Globus pallidus (tissue), 1 donor: ENCODE data around the gene ANP32A.
A peak's percentile ranks its signal among the peaks of the same experiment; 100 is the strongest.
"Not testable (repeated sequence)": the region's sequence is repeated elsewhere in the genome, so short reads cannot be mapped to it uniquely, and the experiment has no call there.

Experiments used
- DNase-seq: peaks from one replicate; pipeline ENCODE4 v3.0.0-alpha.2; 2015; ENCODE audit warnings: low spot score

Gene ANP32A

DNA sequence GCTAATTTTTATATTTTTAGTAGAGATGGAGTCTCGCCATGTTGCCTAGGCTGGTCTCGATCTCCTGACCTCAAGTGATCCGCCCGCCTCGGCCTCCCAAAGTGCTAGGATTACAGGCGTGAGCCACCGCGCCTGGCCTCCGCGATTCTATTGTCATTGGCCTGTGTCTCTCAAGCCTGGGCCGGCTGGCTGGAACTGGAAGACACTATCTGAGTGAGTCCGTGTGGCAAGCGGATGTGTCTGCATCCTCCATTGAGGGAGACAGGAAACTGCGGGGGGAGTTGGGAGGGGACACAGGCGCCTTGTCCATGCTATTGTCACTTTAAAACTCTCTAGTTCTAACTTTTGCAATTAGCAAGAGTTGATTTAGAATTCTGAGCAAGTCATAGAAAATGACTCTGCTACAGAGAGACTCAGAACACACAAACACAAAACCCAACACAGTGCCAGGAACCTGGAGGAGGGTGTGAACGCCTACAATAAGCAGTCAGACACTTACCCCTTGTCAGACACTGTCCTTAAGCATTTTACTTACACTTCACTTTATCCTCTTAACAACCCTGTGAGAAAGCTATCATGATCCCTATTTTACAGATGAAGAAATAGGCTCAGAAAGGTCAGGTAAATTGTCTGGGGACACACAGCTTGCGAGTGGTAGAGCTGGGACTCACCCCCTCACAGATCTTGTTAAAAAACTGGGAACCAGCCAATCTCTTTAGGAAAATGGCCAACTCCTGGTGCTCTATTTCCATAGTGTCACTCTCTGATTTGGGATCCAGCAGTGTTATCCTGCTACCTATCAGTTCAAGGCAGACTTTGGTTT, 38.7 kb downstream of the ANP32A start:
- no peak for DNase-seq

- DNase-seq: no peak
Measured at GRCh38 chr15:68781217-68781616, 39.5 kb downstream of the ANP32A start.

DNA sequence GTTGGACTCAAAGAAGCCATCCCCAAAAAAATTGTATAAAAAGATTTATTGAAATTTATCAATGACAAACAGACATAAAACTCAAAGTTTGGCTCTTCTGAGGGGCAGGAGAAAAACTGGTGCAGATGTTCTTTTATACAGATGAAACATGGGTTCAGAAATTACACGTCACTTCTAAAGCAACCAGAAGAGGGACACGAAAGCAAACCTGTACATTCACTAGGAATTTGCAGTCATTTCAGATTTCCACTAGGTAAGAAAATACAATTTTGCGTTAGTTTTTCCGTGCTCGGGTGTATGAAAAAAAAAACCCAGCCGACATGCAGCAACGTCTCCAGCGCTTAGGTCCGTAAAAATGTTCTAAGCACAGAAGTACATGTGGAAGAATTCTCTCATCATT, 41.8 kb downstream of the ANP32A start:
- DNase-seq: no peak

DNA sequence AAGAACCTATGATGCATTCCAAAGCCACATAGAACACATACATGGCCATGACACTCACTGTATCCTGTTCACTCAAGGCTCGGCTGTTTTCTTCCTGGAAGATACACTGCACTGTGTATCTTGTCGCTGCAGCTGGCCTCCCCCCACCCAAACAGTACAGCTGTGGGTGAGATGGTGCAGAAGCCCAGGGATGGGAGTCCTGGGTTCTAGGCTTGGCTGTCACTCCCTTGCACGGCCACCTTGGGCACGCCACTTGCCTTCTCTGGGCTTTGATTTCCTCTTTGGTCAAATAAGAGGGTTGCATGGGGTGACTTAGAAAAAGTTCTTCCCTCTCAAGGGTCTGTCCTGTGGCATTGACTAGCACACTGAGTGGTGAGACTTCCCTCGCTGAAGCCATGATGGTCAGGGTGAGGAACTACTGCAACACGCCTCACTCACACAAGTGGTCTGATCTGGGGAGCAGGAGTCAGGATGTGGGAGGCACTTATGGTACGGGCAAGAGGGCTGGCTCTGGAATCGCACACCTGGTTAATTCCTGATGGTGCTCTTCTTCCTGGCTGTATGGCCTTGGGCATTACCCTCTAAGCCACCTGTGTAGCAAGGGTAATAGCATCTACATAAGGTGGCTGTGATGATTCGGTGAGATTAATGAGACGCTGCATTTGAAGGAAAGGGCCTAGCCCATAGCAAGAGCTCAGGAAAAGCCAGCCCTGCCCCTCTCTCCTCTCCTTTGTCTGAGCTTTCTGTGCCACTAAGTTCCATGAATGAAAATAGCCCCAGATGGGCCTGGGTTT, 44.0 kb downstream of the ANP32A start:
- DNase-seq: no peak

DNA sequence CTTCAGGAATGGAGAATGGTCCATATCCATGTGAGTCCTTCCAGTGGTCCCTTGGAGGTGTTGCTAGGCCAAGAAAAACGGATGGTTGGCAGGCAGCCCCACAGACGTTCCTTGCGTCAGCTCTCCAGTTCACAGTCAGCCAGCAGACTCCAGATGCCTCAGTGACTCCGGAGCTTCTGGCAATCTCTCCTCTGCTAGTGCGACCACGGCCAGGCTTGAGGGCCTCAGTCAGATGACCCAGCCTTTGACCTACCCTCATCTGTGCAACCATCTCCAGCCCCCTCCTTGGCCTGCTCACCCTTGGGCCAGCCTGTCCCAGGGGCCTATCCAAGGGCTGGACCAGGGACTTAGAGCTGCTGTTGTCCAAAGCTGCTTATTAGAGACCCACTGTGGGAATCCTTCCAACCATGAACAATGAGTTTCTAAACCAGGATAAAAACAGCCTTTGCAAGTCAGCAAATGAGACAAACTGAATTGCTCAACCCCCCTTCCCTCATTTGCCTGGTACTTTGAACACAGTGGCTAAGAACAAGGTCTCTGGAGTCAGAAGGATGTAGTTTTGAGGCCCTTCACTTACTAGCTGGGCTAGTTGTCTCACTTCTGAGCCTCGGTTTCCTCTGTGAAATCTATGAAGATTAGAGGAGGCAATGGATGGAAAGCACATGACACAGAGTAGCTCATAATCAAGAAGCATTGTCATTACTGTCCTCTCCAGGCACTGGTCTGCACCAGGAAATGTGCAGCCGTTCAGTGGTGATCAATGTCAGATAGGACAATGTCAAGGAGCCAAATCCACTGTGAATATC, 44.8 kb downstream of the ANP32A start:
- peak; percentile 83 for DNase-seq

DNA sequence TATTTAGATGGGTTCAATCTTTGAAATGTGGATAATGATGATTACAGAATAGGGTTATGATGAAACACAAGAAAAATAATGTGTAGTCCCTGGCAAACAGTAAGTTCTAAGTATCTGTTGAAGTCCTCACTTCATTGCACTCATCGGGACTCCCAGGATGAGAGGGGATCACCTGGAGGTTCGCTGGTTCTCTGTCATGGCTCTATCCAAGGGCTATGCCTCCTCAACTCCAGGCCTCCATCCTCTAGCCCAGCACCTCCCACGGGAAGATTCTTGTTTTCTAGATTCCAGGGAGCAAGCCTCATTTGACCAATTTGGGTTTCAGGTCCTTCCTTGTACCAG, 45.5 kb downstream of the ANP32A start:
- DNase-seq: no peak

- DNase-seq: no peak
Measured at GRCh38 chr15:68774521-68775235, 46.0 kb downstream of the ANP32A start.

GRCh38 chr15:68774120-68774519, 46.6 kb downstream of the ANP32A start:
- no peak for DNase-seq

GRCh38 chr15:68773036-68773435, 47.7 kb downstream of the ANP32A start:
- no peak for DNase-seq

DNA sequence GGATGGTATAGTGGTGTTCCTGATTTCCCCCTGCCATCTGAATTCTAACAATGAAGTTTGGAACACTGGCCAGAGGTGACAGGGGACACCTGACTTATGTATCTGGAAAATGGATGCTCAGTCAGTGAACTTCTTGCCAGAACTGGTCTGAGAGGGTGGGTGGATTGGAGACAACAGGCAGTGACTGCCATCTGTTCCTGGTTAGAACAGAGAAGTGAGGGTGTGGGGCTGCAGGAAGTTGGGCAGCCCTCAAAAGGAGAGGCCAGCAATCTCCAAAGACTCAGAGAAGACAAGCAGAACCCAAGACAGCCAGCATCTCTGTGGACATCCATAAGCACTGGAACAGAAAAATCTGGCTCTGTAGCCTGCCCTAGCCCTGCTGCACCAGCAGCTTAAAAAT, 50.5 kb downstream of the ANP32A start:
- DNase-seq: no peak

GRCh38 chr15:68769702-68770101, 51.0 kb downstream of the ANP32A start:
- no peak for DNase-seq

DNA sequence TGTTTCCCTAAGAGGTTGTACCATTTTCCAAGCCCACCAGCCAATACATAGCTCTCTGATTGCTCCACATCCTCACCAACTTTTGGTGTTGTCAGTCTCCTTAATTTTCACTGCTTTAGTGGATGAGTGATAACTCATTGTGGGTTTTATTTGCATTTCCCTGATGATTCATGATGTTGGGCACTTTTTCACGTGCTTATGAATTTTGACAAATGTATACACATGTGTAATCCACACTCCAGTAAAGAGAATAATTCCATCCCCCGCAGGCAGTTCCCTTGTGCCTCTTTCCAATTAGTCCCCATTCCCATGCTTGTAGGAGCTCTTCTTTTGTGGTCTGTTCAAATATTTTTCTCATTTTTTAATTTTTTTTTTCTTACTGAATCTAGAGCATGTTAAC, 52.4 kb downstream of the ANP32A start:
- no peak for DNase-seq

DNA sequence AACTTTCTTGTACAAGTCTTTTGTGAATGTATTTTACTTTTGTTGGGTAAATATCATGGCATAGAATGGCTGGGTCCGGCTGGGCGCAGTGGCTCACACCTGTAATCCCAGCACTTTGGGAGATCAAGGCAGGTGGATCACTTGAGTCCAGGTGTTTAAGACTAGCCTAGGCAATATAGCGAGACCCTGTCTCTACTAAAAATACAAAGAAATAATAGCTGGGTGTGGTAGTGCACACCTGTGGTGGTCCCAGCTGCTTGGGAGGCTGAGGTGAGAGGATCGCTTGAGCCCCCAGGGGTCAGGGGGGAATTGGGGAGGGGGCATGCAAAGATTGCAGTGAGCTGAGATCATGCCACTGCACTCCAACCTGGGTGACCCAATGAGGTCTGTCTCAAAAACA, 52.9 kb downstream of the ANP32A start:
- DNase-seq: no peak

DNA sequence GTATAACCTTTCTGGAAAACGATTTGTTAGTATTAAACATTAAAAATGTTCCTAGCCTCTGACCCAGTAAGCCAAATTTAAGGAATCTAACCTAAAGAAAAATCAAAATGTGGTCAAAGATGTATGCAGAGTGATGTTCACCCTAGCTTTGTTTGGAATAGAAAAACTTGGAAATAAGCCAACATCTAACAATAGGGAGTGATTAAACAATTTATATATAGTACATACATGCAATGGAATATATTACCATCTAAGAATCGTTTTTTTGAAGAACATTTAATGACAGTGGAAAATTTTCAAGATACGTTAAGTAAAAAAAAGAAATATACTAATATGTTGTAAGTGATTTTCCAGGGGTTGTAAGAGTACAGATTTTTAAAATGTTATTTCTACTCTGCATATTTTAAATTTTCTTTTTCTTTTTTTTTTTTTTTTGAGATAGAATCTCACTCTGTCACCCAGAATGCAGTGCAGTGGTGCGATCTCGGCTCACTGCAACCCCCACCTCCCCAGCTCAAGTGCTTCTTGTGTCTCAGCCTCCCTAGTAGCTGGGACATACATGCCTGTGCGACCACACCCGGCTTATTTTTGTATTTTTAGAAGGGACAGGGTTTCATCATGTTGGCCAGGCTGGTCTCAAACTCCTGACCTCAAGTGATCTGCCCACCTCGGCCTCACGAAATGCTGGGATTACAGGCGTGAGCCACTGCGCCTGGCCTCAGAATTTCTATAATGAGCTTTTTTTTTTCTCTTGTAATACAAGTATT, 54.9 kb downstream of the ANP32A start:
- no peak for DNase-seq

GRCh38 chr15:68764090-68764489, 56.6 kb downstream of the ANP32A start:
- no peak for DNase-seq

- DNase-seq: no peak
Measured at GRCh38 chr15:68763063-68763462, 57.6 kb downstream of the ANP32A start.

GRCh38 chr15:68759982-68760579, 60.6 kb downstream of the ANP32A start:
- not testable (repeated sequence) for DNase-seq

DNA sequence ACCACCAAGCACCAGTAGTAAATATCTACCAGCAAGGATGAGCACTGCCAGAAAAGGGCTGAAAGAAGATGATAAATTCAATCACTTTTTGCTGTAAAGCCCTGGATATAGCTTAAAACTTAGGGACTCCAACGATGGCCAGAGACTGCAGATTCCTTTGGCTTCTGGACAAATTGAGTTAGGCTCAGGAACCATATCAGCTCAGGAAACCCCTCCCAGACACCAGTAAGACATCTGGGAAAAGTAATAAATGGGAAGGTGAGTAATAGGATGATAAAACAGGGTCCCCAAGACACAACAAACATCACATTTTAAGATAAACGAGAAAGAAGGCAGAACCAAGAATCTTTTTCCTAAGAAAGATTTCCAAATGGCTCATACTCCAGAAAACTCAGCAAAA, 65.0 kb downstream of the ANP32A start:
- no peak for DNase-seq

- DNase-seq: no peak
Measured at GRCh38 chr15:68751622-68752021, 69.1 kb downstream of the ANP32A start.

DNA sequence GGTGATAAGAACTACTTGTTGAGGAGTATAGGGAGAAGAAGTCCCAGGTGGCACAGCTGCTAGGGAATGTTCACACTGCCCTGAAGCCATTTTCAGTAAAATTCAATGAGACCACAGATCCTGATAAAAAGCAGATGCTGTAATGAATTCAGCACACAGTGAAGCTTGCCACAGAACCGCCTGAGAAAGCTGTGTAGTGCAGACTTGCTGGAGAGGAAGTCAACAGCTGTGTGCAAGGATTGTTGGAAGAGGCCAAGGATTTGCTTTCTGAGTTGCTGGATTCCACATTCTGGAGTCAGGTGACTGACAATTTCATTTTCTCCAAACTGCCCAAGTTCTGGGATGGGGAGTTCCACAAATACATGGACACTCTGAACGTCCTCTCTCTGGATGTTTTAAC, 70.9 kb downstream of the ANP32A start:
- no peak for DNase-seq

GRCh38 chr15:68749365-68749764, 71.3 kb downstream of the ANP32A start:
- DNase-seq: no peak
